ENCODE data around the gene UBE2K.

DNA sequence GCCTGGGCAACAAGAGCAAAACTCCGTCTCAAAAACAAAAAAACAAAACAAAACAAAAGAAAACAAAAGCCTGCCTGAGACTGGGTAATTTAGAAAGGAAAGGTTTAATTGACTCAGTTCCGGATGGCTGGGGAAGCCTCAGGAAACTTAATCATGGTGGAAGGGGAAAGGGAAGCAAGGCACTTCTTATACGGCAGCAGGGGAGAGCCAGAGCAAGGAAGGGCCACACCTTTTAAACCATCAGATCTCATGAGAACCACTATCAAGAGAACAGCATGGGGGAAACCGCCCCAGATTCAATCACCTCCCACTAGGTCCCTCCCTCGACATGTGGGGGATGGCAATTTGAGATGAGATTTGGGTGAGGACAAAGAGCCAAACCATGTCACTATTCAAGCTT lies 122.2 kb downstream of the UBE2K start:
- TF ChIP-seq, protein P1, sequence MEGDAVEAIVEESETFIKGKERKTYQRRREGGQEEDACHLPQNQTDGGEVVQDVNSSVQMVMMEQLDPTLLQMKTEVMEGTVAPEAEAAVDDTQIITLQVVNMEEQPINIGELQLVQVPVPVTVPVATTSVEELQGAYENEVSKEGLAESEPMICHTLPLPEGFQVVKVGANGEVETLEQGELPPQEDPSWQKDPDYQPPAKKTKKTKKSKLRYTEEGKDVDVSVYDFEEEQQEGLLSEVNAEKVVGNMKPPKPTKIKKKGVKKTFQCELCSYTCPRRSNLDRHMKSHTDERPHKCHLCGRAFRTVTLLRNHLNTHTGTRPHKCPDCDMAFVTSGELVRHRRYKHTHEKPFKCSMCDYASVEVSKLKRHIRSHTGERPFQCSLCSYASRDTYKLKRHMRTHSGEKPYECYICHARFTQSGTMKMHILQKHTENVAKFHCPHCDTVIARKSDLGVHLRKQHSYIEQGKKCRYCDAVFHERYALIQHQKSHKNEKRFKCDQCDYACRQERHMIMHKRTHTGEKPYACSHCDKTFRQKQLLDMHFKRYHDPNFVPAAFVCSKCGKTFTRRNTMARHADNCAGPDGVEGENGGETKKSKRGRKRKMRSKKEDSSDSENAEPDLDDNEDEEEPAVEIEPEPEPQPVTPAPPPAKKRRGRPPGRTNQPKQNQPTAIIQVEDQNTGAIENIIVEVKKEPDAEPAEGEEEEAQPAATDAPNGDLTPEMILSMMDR (IDR thresholded peaks at IDR 0.05) = no peak
- no peak for TF ChIP-seq POLR2AphosphoS5 (IDR thresholded peaks at IDR 0.05)
- TF ChIP-seq EP300 (IDR thresholded peaks at IDR 0.05) = no peak

Measured in esophagus muscularis mucosa (tissue), 4 donors.